Astrocyte (in vitro differentiated cells and primary cell): ENCODE measurements around the gene TEAD4. TPM values are rescaled to one million over a fixed set of nuclear protein-coding genes. Genes with fewer than 3 reads are reported as not detected.

Experiments used
- DNase-seq: peaks from one replicate; pipeline ENCODE4 v3.0.0-alpha.2; 2010; ENCODE audit warnings: low read depth
- FAIRE-seq: peaks from 2 replicates; lab custom pipeline; 2011; peaks lifted over from hg19 to GRCh38; lab: Jason Lieb, UNC
- H2AFZ ChIP-seq: 2 replicates; pipeline ENCODE4 v1.6.0; 2012; ENCODE audit warnings: low read depth, low read length, inconsistent platforms
- H3K27ac ChIP-seq: 2 replicates; pipeline ENCODE4 v1.5.1; 2011; ENCODE audit warnings: low read depth, low read length, inconsistent platforms
- H3K27me3 ChIP-seq: 2 replicates; pipeline ENCODE4 v1.6.0; 2011; ENCODE audit warnings: low read length, inconsistent platforms; ENCODE audit not compliant: insufficient read depth
- H3K36me3 ChIP-seq: 2 replicates; pipeline ENCODE4 v1.5.1; 2011; ENCODE audit warnings: low read length, inconsistent platforms; ENCODE audit not compliant: insufficient read depth
- H3K4me1 ChIP-seq: 2 replicates; pipeline ENCODE4 v1.5.1; 2011; ENCODE audit warnings: low read length, inconsistent platforms; ENCODE audit not compliant: insufficient read depth
- H3K4me2 ChIP-seq: 2 replicates; pipeline ENCODE4 v1.6.0; 2012; ENCODE audit warnings: low read length, inconsistent platforms
- H3K4me3 ChIP-seq: 2 replicates; pipeline ENCODE4 v1.5.1; 2011; ENCODE audit warnings: low read depth, mild to moderate bottlenecking, low read length, inconsistent platforms; ENCODE audit not compliant: insufficient read depth
- H3K79me2 ChIP-seq: 2 replicates; pipeline ENCODE4 v1.6.0; 2012; ENCODE audit warnings: mild to moderate bottlenecking, low read length, inconsistent platforms; ENCODE audit not compliant: insufficient read depth
- H3K9ac ChIP-seq: 2 replicates; pipeline ENCODE4 v1.6.0; 2012; ENCODE audit warnings: mild to moderate bottlenecking, low read length, inconsistent platforms
- H3K9me3 ChIP-seq: 2 replicates; pipeline ENCODE4 v1.5.1; 2012; ENCODE audit warnings: low read depth, mild to moderate bottlenecking, low read length, inconsistent platforms; ENCODE audit not compliant: insufficient read depth
- H4K20me1 ChIP-seq: 2 replicates; pipeline ENCODE4 v1.6.0; 2012; ENCODE audit warnings: low read length, inconsistent platforms; ENCODE audit not compliant: insufficient read depth
- H3K27ac Mint-ChIP-seq: one replicate; pipeline ENCODE4 v1.8.0; 2021; ENCODE audit warnings: mild to moderate bottlenecking, mixed read lengths; ENCODE audit not compliant: unreplicated experiment
- H3K27me3 Mint-ChIP-seq: one replicate; pipeline ENCODE4 v1.8.0; 2021; ENCODE audit warnings: low read depth, mixed read lengths; ENCODE audit not compliant: unreplicated experiment
- H3K36me3 Mint-ChIP-seq: one replicate; pipeline ENCODE4 v1.8.0; 2021; ENCODE audit warnings: low read depth, mixed read lengths; ENCODE audit not compliant: unreplicated experiment
- H3K4me1 Mint-ChIP-seq: one replicate; pipeline ENCODE4 v1.8.0; 2021; ENCODE audit warnings: low read depth, mixed read lengths; ENCODE audit not compliant: unreplicated experiment
- H3K4me3 Mint-ChIP-seq: one replicate; pipeline ENCODE4 v1.8.0; 2021; ENCODE audit warnings: mild to moderate bottlenecking, moderate library complexity, mixed read lengths; ENCODE audit not compliant: unreplicated experiment
- H3K9me3 Mint-ChIP-seq: one replicate; pipeline ENCODE4 v1.8.0; 2021; ENCODE audit warnings: mild to moderate bottlenecking, mixed read lengths; ENCODE audit not compliant: unreplicated experiment
- EZH2 ChIP-seq: IDR thresholded peaks from 2 replicates; pipeline ENCODE4 v1.6.1; 2012; ENCODE audit warnings: mild to moderate bottlenecking, low read length, inconsistent platforms; ENCODE audit not compliant: insufficient read depth
- total RNA-seq: library from RNA; stranded (reverse); gene quantifications from 2 replicates; pipeline ENCODE4 v1.2.1, GENCODE V29; 2021
- TF ChIP-seq, protein P1 (sequence below): IDR thresholded peaks from 2 replicates; pipeline ENCODE4 v1.5.1; 2011; ENCODE audit warnings: low read depth, mild to moderate bottlenecking, inconsistent platforms, low read length, moderate library complexity; ENCODE audit not compliant: insufficient read depth

The TEAD4 gene
- total RNA-seq, 1 donor from 2014 or later: 19.1 TPM

- Histone ChIP-seq H3K4me3 (no peak overlapping the region), H3K36me3 (no peaks in the 10 kb centered on the region), H4K20me1 (no peaks in the 10 kb centered on the region), H3K79me2 (no peaks in the 10 kb centered on the region), H3K9me3 (no peaks in the 10 kb centered on the region), H3K27me3 (no peaks in the 10 kb centered on the region), H3K4me2 (no peak overlapping the region), H3K4me1 (no peaks in the 10 kb centered on the region), H3K27ac (no peak overlapping the region), H3K9ac (no peak overlapping the region), H2AFZ (no peak overlapping the region)
- H3K27ac Mint-ChIP-seq: no peak overlapping the region
- FAIRE-seq (no peak), DNase-seq (no peak)
- TF ChIP-seq, protein P1, sequence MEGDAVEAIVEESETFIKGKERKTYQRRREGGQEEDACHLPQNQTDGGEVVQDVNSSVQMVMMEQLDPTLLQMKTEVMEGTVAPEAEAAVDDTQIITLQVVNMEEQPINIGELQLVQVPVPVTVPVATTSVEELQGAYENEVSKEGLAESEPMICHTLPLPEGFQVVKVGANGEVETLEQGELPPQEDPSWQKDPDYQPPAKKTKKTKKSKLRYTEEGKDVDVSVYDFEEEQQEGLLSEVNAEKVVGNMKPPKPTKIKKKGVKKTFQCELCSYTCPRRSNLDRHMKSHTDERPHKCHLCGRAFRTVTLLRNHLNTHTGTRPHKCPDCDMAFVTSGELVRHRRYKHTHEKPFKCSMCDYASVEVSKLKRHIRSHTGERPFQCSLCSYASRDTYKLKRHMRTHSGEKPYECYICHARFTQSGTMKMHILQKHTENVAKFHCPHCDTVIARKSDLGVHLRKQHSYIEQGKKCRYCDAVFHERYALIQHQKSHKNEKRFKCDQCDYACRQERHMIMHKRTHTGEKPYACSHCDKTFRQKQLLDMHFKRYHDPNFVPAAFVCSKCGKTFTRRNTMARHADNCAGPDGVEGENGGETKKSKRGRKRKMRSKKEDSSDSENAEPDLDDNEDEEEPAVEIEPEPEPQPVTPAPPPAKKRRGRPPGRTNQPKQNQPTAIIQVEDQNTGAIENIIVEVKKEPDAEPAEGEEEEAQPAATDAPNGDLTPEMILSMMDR: no peak
- no peak for TF ChIP-seq EZH2
- peaks cover 20% of the 10 kb centered on the region for H3K36me3 Mint-ChIP-seq
- peaks cover 6% of the 10 kb centered on the region for H3K4me1 Mint-ChIP-seq
- H3K9me3 Mint-ChIP-seq: no peaks in the 10 kb centered on the region
- H3K4me3 Mint-ChIP-seq: no peak overlapping the region
- H3K27me3 Mint-ChIP-seq: peaks cover 3% of the 10 kb centered on the region
Observed at GRCh38 chr12:3018284-3019004, 59.2 kb downstream of the TEAD4 start.

GRCh38 chr12:3019005-3019680 is 59.9 kb downstream of the TEAD4 start:
- no peak overlapping the region for H3K27ac Mint-ChIP-seq
- peaks cover 17% of the 10 kb centered on the region for H3K36me3 Mint-ChIP-seq
- no peak for FAIRE-seq

More at GRCh38 chr12:3019005-3019680, 59.9 kb downstream of the TEAD4 start:
- Histone ChIP-seq H3K4me1 (no peaks in the 10 kb centered on the region), H2AFZ (no peak overlapping the region), H3K27me3 (no peaks in the 10 kb centered on the region), H3K9me3 (no peaks in the 10 kb centered on the region), H3K79me2 (no peaks in the 10 kb centered on the region), H3K9ac (no peak overlapping the region), H3K36me3 (no peaks in the 10 kb centered on the region), H3K27ac (no peak overlapping the region), H3K4me3 (no peak overlapping the region), H4K20me1 (no peaks in the 10 kb centered on the region), H3K4me2 (no peak overlapping the region)
- Mint-ChIP-seq H3K4me3 (no peak overlapping the region), H3K9me3 (no peaks in the 10 kb centered on the region), H3K4me1 (peaks cover 2% of the 10 kb centered on the region), H3K27me3 (peaks cover 3% of the 10 kb centered on the region)
- TF ChIP-seq EZH2: no peak
- TF ChIP-seq, protein P1: no peak
- no peak for DNase-seq
